NOMO-1 (cell line): ENCODE results near the gene PHC2.

ENCODE experiments used
- DNase-seq, 2 experiments: peaks; one replicate each; lab custom pipeline; 2025; ENCODE audit not compliant: unreplicated experiment in 2 of 2; lab: John Stamatoyannopoulos, UW

Gene PHC2

DNA sequence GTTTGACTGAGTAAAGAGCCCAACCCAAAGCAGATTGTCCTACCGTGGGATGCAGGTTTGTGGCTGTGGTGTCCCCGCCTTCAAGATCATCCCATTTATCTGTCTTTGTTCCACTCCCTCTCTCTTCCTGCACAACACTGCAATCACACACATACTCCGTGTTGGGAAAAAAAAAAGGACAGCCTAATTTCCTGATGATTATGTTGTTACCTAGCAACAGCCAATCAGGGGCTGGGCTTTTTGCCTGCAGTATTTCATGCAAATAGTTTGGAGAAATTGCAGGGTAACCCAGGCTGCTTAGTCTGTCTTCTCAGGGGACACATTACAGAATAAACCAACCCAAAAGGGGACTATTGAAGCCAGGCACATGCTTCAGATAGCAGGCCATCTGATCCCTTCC is 38.3 kb downstream of the PHC2 start:
- DNase-seq, result no peak

DNA sequence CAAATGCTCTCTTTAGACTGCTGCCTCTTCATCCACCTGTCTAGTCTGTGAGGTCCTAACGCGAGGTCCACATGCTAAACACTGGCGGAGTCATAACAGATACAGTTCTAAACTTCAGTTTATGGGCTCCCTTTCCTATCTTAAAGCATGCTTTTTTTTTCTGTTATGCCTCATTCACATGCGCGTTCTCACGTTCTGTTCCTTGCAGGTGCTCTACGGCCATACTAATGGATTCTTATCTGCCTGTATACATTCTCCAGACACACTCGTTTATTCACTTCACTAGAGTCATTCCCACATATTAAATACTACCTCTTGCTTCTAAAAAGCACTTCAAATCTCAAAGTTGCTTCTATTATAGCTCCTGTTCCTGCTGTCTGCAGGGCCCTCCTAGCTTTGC is 38.7 kb downstream of the PHC2 start:
- no peak for DNase-seq

DNA sequence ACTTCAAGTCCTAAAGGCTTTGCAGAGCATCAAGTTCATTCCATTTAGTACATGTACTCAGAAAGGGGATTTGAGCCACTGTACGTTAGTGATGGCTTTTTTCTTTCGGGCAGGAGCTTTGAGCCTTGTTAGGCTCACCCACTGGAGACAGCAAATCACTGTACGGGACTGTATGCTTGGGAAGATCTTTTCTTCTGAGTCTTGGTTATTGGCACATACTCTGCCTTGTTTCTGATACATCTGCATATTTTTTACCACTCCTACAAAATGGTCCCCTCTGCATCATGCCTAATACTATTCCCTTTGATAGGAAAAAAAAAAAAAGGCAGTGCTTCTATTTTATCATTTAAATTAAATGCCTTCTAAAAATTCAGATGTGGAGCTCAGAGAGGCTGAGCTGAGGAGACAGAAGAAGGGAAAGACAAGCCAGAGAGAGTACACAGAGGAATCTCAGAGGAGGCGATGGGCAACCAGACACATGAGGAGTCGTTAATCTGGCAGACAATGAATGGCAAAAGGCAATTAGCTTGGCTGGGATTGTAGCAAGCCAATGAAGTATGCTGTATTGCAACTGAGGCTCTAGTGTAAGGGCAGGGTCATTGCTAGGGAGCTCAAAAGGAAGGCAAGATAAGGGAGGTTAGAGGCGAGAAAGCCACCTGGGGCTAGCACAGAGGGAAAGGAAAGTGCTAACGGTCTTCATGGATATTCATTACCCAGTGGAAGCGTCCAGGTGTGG is 39.4 kb downstream of the PHC2 start:
- no peak for DNase-seq

DNA sequence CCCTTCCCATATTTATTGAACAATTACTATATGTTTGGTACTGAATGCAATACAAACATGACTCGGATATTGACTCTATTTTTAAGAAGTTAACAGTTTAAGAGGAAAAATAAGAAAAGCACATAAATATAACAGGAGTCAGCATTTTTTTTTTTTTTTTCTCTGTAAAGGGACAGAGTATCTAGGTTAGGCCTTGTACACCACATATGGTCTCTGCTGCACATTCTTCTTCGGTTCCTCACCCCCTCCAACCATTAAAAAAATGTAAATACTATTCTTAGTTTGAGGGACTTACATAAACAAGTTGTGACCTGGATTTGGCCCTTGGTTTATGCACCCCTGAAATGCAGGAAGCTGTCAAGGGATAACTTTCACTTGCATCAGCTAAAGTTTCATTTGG is 40.4 kb downstream of the PHC2 start:
- DNase-seq, result no peak

DNA sequence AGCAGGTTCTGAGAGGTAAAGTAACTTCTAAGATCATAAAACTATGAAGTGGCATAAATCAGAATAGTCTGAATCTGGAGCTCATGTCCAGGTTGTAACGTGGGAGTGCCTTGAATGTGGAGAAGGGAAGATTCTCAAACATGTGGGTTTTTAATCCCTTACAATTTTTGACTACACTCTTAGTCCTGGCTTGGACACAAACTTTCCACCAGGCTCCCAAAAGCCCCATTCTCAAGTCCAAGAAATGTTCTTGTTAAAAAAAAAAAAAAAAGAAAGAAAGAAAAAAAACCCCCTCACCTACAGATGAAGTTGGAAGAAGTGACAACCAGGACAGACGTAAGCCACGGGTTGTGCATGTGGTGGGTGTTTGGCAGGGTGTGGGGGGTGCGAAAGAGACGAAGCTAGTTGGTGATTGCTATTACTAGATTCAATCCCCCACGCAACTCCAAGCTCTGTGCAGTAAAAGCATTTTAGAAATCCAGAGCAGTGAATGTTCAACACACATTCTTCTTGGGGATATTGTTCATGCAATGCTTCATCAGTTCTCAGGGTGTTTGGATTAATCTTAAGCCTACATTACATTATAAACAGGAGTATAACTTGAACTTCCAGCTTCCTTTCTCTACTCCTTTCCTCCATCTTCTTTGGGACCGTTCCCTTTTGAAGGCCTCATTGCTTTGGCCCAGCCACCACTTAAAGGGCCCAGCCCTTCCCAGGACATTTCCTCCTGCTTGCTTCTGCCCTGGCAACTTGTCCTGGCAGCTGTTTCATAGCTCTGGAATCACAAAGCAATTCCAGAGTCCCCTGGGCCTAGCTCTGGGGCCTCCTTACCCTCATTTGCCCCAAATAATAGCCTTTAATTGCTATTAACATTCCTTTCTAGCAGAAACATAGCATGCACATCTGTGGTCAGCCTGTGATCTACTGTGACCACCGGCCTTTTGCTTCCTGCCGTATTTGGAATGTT is 41.8 kb downstream of the PHC2 start:
- DNase-seq, result no peak

DNA sequence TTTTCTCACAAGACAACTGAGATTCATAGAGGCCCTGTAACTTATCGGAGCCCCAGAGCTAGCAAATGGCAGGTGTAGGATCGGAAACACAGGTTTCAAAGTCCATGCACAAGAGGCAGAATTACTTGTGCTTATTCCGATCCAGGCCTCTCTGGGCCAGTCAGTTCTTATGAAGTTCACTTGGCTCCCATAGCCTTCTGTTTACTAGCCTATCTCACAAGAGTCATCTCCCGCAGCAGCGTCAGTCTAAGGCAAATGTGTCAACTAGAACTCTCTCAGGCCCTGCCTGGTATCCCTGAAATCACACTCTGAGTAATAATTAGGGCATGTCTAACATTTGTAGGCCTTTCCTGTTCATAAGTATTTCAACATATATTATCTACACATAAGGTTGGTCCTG is 43.3 kb downstream of the PHC2 start:
- DNase-seq, result no peak

DNA sequence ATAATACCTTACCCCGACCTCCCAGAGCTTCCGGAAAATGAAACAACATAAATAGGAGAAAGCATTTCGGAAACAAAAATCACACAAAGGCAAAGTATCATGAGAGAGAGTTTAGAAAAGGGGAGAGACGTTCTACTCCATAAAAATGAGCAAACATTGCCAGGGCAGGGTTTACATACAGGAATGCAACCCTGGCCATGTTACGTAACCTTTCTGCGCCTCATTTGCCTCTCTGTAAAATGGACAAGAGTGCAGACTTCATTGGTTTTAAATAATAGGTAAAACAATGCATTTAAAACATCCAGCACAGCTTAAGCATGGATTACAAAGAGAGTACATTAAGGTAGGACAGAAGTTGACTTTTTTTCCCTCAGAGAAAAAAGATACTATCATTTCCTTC is 45.6 kb downstream of the PHC2 start:
- DNase-seq, result no peak

DNA sequence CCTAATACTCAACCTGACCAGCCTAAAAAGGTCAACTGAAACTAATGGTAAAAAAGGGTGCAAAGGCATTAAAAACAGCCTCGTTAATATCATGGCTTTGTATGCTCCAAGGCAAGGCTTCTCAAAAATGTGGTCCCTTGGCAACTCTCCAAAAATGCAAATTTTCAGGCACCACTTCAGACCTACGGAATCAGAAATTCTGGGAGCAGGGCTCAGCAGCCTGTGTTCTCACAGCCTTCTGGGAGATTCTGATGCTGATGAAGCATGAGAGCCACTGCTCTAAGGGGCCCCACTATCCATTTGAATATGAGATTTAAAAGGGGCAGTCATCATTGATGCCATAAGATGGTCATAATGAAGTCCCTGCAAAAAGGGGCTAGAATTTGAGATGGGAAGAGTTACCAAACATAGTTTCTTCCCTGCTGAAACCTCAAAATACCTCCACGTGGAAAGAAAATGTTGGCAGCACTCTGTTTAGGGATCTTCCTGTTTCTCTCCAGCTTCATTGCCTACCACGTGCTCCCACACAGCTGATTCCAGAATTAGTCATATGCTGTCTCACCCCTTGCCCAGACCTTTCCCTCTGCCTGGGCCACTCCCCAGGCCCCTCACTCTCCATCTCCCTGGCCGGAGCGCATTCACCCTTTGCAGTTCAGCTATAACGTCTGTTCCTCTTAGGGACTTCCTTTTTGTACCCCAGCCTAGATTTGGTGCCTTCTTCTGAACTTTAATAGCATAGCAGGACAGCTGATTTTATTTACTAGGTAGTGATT is 46.7 kb downstream of the PHC2 start:
- no peak for DNase-seq

DNA sequence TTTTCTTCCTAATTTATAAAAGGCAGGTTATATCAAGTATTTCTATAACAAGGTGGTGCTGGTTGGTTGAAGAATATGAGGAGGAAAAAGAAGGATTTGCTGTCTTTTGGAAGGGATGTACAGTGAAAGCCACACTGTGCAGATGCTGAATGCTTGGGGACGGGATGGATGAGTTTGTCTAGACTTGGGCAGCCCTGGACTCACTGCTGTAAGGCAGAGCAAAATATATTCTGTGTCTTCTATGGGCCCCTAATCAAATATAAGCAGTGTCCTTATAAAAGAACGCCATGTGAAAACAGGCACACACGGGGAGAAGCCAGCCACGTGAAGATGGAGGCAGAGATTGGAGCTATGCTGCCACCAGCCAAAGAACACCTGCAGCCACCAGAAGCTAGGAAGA is 47.4 kb downstream of the PHC2 start:
- no peak for DNase-seq

DNA sequence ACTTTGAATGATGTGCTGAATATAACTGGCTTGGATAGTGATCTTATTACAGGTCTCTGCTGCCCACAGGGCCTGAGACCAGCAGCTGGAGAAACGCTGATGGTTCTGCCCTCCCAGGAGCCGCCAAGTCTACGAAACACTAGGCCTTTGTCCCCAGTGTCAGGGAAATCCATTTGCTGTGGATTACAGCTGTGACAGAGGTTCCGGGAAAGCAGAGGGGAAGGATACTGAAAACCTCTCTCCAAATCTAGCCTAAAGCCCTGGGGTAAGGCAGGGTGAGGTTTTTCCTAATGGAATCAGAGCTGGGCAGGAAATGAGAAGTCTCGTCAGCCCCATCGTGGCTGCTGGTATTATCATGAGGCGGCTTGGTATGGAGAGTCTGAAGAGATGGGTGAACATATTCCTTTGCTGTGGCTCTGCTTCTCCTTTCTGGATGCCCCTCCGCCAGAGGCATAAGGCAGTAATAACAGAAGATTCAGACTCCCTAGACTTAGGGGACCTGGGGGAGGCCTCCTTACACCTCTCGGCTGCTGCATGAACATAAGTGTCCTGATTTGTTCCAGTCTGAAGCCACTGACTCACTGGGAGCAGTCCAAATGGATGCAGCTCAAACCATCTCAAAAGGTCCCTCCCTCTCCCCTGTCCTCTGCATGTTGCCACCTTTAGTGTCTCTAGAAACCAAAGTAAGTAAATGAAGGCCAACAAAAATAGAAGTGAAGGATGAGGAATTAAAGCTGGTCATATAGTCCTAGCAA is 48.1 kb downstream of the PHC2 start:
- DNase-seq, result no peak

DNA sequence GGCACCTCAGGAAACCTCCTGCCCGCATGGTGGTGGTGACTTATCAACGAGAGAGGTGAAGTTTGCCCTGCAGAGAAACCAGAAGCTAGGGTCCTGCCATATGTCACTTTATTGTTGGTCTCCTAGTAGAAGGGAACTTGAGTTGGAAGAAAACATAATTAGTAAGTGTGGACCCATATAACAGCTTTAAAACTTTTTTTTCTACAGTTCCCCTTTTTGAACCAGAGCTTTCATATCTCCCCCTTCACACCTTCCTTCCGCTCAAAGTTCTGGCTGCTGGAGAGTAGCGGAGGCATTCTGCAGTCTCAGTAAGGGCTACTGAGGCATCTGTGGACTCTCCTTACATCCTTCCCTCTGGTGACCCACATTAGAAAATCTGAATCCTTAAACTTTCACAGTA is 48.9 kb downstream of the PHC2 start:
- peak; percentile 36 to 47 for DNase-seq

DNA sequence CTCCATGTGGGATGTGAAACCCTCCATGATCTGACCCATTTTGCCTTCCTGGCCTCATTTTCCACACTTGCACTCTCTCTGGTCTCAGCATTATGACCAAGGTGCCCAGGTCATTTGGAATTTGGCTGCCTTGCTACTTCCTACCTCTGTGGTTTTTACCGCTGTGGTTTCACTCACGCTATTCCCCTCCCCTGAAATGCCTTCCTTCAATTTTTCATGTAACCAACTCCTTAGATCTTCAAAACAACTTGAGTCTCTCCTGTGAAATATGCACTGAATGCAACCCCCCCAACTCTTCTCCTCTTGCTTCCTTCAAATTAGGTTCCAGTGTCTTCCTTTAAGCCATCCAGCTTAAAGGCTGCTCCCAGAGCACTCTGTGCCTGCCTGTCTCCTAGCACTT is 50.1 kb downstream of the PHC2 start:
- DNase-seq, result no peak

DNA sequence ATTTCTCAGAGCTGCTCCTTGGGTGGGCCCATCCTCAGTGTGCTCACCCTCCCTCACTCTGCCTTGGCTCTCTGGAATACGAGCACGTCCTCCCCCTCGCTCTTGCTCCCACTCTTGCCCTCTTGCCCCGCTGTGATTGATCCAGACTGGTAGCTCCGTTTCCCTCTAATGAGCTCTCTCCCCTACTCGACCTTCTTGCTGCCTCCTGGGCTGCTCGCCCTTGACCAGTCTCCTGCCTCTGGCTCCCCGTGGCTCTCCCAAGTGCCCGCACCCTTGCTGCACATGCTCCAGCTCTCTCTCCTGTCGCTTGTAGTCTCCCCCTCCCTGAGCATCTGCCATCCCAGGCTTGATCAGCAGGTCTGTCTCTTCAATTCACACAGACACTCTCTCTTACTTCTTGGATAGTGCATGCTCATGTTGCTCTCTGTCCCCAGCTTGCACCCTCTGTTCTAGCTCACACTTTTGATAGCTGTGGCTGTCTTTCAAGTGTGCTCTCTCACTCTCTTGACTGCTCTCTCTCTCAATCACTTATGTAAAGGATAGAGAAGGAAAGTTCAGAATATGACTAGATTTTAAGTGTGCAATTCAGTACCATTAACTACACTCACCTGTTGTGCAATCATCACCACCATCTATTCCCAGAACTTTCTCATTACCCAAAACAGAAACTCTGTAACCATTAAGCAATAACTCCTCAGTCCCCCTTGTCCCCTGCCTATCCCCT is 51.1 kb downstream of the PHC2 start:
- peak in 1 of 2 experiments; percentile 19 for DNase-seq

DNA sequence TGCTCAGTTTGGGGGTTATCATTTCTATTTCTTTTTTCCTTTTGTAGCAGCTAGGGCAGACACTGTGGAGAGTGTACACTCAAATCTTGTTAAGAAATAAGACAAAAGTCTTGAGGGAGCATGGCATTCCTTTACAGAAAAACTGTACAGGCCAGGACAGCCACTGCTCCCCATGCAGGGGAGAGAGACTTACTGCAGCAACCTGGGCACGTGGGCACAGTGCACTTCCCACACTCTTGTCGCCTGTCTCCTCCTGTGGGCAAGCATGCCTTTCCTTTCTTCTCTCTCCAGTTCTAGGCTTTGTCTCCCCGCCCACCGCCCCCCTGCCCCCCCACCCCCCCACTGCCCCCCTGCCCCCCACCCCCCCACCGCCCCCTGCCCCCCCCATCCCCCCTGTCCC is 51.9 kb downstream of the PHC2 start:
- no peak for DNase-seq

DNA sequence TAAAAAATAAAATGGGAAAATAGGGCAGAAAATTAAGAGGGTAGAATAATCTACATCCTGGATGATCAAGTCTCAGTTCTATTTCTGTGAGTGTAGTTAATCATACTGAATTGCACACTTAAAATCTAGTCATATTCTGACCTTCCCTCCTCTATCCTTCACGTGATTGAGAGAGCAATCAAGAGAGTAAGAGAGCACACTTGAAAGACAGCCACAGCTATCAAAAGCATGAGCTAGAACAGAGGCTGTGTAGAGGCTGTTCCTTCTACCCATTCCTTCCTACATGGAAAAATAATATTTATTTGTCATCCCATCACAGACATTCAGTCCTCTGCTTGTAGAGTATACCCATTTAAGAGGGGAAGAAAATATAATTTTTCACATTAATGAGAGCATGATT is 52.4 kb downstream of the PHC2 start:
- no peak for DNase-seq

DNA sequence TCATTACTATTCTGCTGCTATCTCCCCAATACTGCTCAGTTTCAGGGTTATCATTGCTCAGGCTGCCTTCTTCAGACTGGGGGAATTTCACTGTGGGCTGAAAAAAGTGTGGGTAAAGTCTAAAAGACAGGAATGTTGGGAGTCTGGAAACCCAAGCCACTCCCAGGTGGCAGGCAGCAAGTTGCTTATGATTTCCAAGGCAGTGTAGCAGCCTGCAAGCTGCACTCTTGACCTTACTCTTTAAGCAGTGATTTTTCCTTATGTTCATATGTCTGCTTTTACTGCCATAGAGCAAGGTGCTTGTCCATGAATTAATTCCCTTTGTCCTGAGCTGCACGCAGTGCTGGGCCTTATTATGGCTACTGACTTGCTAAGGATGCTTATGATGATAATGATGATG is 53.1 kb downstream of the PHC2 start:
- no peak for DNase-seq

DNA sequence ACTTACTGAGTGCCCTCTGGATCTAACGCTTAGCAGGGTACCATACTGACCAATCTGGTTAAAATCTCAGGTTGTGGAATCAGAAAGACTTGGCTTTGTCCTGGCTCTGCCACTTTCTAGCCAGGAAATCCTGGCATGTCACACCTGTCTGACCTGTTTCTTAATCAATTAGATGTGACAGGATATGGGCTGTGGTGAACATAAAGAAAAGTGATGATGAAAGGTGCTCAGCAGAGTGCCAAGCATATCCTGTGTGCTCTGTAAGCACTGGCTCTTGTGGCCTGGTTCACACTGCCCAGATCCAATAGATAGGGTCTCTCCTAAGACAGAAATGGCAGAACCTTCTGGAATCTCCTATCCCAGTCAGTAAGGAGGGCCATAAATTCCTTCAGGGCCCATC is 53.9 kb downstream of the PHC2 start:
- no peak for DNase-seq

DNA sequence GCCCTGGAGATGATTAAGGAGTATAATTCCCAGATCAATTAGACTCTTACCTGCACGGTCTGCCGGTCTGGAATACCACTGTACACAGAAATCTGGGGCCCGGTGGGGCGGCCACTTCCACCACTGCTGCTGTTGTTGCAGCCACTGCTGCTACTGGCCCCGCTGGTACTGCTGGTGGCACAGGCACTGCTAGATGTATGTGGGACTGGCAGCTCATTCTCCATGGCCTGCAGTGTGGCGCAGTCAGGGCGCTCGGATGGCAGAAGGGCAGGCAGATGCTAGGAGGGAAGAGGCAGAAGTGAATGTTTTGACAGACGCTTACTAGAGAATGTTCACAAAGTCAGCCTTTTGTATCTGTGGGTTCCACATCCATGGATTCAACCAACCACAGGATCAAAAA is 55.6 kb downstream of the PHC2 start:
- no peak for DNase-seq

DNA sequence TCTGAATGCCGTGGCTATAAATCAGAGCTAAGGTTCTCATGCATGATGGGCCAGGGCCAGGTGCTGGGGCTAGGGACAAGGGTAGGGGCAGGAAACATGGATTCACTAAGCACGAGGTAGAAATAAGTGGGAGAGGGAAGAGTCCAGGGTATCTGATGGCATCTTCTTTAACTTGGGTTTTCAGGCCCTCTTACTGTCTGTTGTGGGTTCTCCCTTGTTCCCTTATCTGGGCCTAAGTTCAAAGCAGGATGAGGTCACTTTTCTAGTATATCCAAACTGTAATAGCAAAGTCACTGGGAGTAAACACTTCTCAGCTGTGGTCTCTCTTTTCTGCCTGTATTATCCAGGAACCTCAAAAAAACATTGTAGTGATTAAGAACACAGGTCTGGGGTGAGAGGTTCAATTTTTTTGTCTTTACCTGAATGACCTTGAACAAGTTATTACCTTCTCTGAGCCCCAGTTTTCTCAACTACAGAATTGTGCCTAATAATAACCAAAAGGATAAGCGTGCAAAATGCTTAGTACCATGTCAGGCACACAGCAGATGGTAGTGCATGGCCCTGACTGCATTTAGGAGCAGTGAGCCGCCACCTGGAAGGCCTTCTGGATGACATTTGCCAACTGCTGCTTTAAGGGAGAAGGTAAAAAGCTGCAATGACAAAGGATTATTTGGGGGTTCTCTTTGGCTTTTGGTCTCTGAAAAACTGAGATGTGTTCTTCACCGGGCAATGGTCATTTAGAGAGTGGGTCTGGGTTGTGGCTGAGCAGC is 56.4 kb downstream of the PHC2 start:
- DNase-seq, result no peak
